MM.1S (cell line): Measurements from ENCODE around the gene ADAMTS17.

Experiments used
- CTCF ChIP-seq: fragments of 300-600 bp; sonication (generic); IDR thresholded peaks from 2 replicates; pipeline ENCODE4 v1.5.1; 2016; ENCODE audit warnings: antibody characterized with exemption, low read length, mixed read lengths
- EZH2 ChIP-seq: fragments of 300-600 bp; sonication (generic); optimal IDR thresholded peaks from 2 replicates; pipeline ENCODE3; 2017; ENCODE audit warnings: low read depth, mild to moderate bottlenecking, antibody characterized with exemption, low read length, mixed read lengths

GRCh38 chr15:100314809-100315400 is 26.9 kb downstream of the ADAMTS17 start:
- TF ChIP-seq CTCF (no peak), EZH2 (no peak)
